ENCODE data around the gene RPS6KA4. TPM values are rescaled to one million over a fixed set of nuclear protein-coding genes. Genes with fewer than 3 reads are reported as not detected.
A peak's percentile ranks its signal among the peaks of the same experiment; 100 is the strongest.

The RPS6KA4 gene
- polyA plus RNA-seq, 1 of the 3 experiments (the other 2 are of a cell fraction) = 43.4 TPM

DNA sequence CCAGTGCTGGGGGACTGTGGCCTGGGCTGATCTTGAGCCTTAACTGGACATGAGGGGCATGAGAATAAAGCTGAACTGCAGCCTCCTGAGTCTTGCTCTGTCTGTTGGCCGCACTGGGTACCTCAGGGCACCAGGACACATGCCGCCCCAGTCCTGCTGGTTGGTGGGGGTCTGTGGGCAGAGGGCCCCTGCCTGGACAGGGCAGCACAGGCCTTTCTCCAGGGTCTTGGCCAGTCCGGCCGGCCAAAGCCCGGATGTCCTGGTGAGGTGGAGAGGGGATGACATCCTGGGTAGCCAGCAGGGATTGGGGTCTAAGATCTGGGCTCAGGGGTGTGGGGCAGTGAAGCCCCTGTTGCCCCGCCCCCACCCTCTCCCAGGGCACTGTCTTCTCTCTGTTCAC is 1.5 kb upstream of the RPS6KA4 start (continued):
- TF ChIP-seq MEF2A (IDR thresholded peaks at IDR 0.05; ENCODE audit: borderline replicate concordance, low read depth) (no peak), FOXJ3 (CRISPR knock-in tag; IDR thresholded peaks at IDR 0.05) (no peak), ELF1 (IDR thresholded peaks at IDR 0.05) (no peak)
- TF ChIP-seq, protein P1, sequence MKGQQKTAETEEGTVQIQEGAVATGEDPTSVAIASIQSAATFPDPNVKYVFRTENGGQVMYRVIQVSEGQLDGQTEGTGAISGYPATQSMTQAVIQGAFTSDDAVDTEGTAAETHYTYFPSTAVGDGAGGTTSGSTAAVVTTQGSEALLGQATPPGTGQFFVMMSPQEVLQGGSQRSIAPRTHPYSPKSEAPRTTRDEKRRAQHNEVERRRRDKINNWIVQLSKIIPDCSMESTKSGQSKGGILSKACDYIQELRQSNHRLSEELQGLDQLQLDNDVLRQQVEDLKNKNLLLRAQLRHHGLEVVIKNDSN (IDR thresholded peaks at IDR 0.05; ENCODE audit: borderline replicate concordance, low read depth) = no peak
- TF ChIP-seq, protein P2, sequence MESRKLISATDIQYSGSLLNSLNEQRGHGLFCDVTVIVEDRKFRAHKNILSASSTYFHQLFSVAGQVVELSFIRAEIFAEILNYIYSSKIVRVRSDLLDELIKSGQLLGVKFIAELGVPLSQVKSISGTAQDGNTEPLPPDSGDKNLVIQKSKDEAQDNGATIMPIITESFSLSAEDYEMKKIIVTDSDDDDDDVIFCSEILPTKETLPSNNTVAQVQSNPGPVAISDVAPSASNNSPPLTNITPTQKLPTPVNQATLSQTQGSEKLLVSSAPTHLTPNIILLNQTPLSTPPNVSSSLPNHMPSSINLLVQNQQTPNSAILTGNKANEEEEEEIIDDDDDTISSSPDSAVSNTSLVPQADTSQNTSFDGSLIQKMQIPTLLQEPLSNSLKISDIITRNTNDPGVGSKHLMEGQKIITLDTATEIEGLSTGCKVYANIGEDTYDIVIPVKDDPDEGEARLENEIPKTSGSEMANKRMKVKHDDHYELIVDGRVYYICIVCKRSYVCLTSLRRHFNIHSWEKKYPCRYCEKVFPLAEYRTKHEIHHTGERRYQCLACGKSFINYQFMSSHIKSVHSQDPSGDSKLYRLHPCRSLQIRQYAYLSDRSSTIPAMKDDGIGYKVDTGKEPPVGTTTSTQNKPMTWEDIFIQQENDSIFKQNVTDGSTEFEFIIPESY (IDR thresholded peaks at IDR 0.05; ENCODE audit: borderline replicate concordance, low read depth) = no peak
- TF ChIP-seq, protein P3, sequence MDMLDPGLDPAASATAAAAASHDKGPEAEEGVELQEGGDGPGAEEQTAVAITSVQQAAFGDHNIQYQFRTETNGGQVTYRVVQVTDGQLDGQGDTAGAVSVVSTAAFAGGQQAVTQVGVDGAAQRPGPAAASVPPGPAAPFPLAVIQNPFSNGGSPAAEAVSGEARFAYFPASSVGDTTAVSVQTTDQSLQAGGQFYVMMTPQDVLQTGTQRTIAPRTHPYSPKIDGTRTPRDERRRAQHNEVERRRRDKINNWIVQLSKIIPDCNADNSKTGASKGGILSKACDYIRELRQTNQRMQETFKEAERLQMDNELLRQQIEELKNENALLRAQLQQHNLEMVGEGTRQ (IDR thresholded peaks at IDR 0.05; ENCODE audit: borderline replicate concordance, low read depth, low read length) = no peak
- TF ChIP-seq, protein P4, sequence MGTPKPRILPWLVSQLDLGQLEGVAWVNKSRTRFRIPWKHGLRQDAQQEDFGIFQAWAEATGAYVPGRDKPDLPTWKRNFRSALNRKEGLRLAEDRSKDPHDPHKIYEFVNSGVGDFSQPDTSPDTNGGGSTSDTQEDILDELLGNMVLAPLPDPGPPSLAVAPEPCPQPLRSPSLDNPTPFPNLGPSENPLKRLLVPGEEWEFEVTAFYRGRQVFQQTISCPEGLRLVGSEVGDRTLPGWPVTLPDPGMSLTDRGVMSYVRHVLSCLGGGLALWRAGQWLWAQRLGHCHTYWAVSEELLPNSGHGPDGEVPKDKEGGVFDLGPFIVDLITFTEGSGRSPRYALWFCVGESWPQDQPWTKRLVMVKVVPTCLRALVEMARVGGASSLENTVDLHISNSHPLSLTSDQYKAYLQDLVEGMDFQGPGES (IDR thresholded peaks at IDR 0.05; ENCODE audit: low read depth, low read length) = no peak

DNA sequence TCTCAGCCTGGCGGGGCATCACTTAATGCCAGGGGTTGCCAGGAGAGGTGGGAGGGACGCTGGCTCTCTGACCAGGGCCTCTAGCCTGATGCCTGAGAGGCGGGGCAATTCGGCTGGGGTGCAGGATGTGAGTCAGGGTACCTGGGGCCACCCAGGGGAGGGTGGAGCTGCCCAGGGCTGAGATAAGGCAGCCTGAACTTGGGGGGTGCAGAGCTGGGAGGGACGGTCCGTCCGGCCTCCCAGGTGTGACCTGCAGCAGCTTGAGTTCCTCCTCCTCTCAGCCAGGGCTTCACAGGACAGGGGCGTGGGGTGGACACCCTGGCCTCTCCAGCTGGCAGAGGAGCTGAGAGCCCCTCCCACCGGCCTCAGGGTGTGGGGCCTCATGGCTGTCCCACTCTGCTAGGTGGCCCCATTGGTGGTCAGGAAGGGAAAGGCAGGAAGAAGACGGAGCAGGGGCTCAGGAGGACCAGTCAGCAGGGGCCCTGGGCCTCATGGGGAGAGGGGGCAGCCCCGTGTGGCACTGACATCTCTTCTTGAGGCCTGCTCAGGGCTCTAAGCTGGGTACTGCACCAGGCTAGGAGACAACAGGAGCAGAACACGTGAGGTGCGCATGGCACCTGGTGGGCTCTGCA is 942 bp upstream of the RPS6KA4 start:
- peaks cover 9 to 24% of the 10 kb centered on the region in 2 experiments for H3K36me3 ChIP-seq (replicated peaks in 1 of 2; ENCODE audit: control insufficient read depth in 1 of 2, insufficient read depth in 2 of 2, low read length in 1 of 2)
- H3K9me2 ChIP-seq = no peaks in the 10 kb centered on the region
- no peak overlapping the region for H2AFZ ChIP-seq (ENCODE audit: low read depth)
- 0 out of 2 replicates have a peak, but pooled peaks cover 5% of the 10 kb centered on the region for H4K20me1 ChIP-seq (ENCODE audit: insufficient read depth)
- peaks cover 31% of the 10 kb centered on the region for H3K79me2 ChIP-seq (ENCODE audit: insufficient read depth)
- peaks cover 22 to 28% of the 10 kb centered on the region in 2 experiments; a peak in 3 of 4 replicates for H3K4me1 ChIP-seq (ENCODE audit: control insufficient read depth in 1 of 2, insufficient read depth in 2 of 2, low read depth in 1 of 2, low read length in 1 of 2)
- peak overlapping the region; percentile 93 for H3K4me2 ChIP-seq
- H3F3A ChIP-seq (replicated peaks; ENCODE audit: insufficient read depth) = peaks cover 15% of the 10 kb centered on the region
- WGBS (ENCODE audit: low lambda C conversion rate) = 57% methylated on average over 3 of the region's 13 CpGs
- H3K9me3 ChIP-seq = no peaks in the 10 kb centered on the region
- ChIA-PET POLR2A (no interaction called here), CTCF (interaction anchor here (1.2 to 1.3 kb wide), 2 partner anchors 34 to 54 kb away, joined by 3 read pairs; no protein-coding TSS in a partner anchor)
- peak; percentile 63 for DNase-seq
- peak overlapping the region; percentile 93 for H3K4me3 ChIP-seq (ENCODE audit: low read depth in 2 of 2, low read length in 1 of 2)
- peak overlapping the region; percentile 76 to 82 for H3K27ac ChIP-seq (ENCODE audit: low read depth in 2 of 2, low read length in 1 of 2)
- TF ChIP-seq MXI1 (IDR thresholded peaks at IDR 0.05; ENCODE audit: low read depth, low read length) = no peak
- TF ChIP-seq, protein P4 (IDR thresholded peaks at IDR 0.05; ENCODE audit: low read depth, low read length) = no peak
- no peak for TF ChIP-seq GABPA (IDR thresholded peaks at IDR 0.05; ENCODE audit: low read depth)
- no peak for TF ChIP-seq TEAD4 (IDR thresholded peaks at IDR 0.05; ENCODE audit: borderline replicate concordance, insufficient read depth)
- TF ChIP-seq RFX5 (IDR thresholded peaks at IDR 0.05; ENCODE audit: low read length) = no peak
- TF ChIP-seq SMC3 (IDR thresholded peaks at IDR 0.05; ENCODE audit: low read depth, low read length) = no peak
- TF ChIP-seq YY1 (IDR thresholded peaks at IDR 0.05; ENCODE audit: low read depth) = no peak
- TF ChIP-seq, protein P2 (IDR thresholded peaks at IDR 0.05; ENCODE audit: borderline replicate concordance, low read depth) = no peak
- TF ChIP-seq, protein P5, sequence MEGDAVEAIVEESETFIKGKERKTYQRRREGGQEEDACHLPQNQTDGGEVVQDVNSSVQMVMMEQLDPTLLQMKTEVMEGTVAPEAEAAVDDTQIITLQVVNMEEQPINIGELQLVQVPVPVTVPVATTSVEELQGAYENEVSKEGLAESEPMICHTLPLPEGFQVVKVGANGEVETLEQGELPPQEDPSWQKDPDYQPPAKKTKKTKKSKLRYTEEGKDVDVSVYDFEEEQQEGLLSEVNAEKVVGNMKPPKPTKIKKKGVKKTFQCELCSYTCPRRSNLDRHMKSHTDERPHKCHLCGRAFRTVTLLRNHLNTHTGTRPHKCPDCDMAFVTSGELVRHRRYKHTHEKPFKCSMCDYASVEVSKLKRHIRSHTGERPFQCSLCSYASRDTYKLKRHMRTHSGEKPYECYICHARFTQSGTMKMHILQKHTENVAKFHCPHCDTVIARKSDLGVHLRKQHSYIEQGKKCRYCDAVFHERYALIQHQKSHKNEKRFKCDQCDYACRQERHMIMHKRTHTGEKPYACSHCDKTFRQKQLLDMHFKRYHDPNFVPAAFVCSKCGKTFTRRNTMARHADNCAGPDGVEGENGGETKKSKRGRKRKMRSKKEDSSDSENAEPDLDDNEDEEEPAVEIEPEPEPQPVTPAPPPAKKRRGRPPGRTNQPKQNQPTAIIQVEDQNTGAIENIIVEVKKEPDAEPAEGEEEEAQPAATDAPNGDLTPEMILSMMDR (IDR thresholded peaks at IDR 0.05) = no peak
- no peak for TF ChIP-seq TAF1 (IDR thresholded peaks at IDR 0.05; ENCODE audit: borderline replicate concordance, low read depth, low read length)
- TF ChIP-seq JUND (IDR thresholded peaks at IDR 0.05) = no peak
- no peak for TF ChIP-seq NFIC (IDR thresholded peaks at IDR 0.05; ENCODE audit: borderline replicate concordance)
- no peak for TF ChIP-seq CHD2 (IDR thresholded peaks at IDR 0.05; ENCODE audit: low read length, partially characterized antibody)
- no peak for TF ChIP-seq ELF1 (IDR thresholded peaks at IDR 0.05)
- TF ChIP-seq MEF2A (IDR thresholded peaks at IDR 0.05; ENCODE audit: borderline replicate concordance, low read depth) = no peak
- H3K9ac ChIP-seq = peak overlapping the region; percentile 88
- H3K27me3 ChIP-seq (ENCODE audit: insufficient read depth) = no peaks in the 10 kb centered on the region

Data from SK-N-SH (cell line).